Stomach (tissue), 9 donors: ENCODE results near the gene LMO2. TPM values are rescaled to one million over a fixed set of nuclear protein-coding genes. Genes with fewer than 3 reads are reported as not detected.
"Not testable (repeated sequence)": the region's sequence is repeated elsewhere in the genome, so short reads cannot be mapped to it uniquely, and the experiment has no call there.

Experiments
- DNase-seq, 2 donors: peaks; one replicate each; pipeline versions ENCODE4 v3.0.0 to v3.0.0-alpha.2; 2013 to 2019
- H3K27ac ChIP-seq, 5 donors: fragments of 200-600 bp in 4 of 5; sonication (generic) in 4 of 5; one replicate each; pipeline ENCODE4 v1.5.1; 2013 to 2019; ENCODE audit warnings: mild to moderate bottlenecking in 1 of 5, moderate library complexity in 1 of 5
- H3K27me3 ChIP-seq, 3 donors: fragments of 200-600 bp; sonication (generic); one replicate each; pipeline ENCODE4 v1.5.1; 2017 to 2019; ENCODE audit warnings: mixed run types in 1 of 3
- H3K36me3 ChIP-seq, 4 donors: fragments of 200-600 bp; sonication (generic); 1 replicate in 3 of 4; 2 replicates in 1 of 4; pipeline ENCODE4 v1.5.1; 2016 to 2019
- H3K4me1 ChIP-seq, 4 donors: fragments of 200-600 bp; sonication (generic); one replicate each; pipeline ENCODE4 v1.5.1; 2016 to 2019
- H3K4me3 ChIP-seq, 4 donors: fragments of 200-600 bp; sonication (generic) in 3 of 4; one replicate each; pipeline ENCODE4 v1.5.1; 2016 to 2019; ENCODE audit warnings: mild to moderate bottlenecking in 1 of 4
- H3K9me3 ChIP-seq, 4 donors: fragments of 200-600 bp; sonication (generic); one replicate each; pipeline ENCODE4 v1.5.1; 2016 to 2019
- CTCF ChIP-seq, 7 experiments: fragments of 450-650 bp in 4 of 7; fragments of 200-600 bp in 3 of 7; sonication (generic) in 3 of 7; IDR thresholded peaks; one replicate each; pipeline ENCODE4 v1.5.1; 2016 to 2019; ENCODE audit warnings: antibody characterized with exemption in 7 of 7, control low read depth in 2 of 7, mild to moderate bottlenecking in 1 of 7
- EP300 ChIP-seq: sonication (generic); formaldehyde crosslinking; IDR thresholded peaks from one replicate; pipeline ENCODE4 v1.6.1; 2017; ENCODE audit warnings: antibody characterized with exemption
- POLR2A ChIP-seq, 4 donors: fragments of 450-650 bp; IDR thresholded peaks; one replicate each; pipeline ENCODE4 v1.6.1; 2016; ENCODE audit warnings: antibody characterized with exemption in 4 of 4, control low read depth in 2 of 4, mild to moderate bottlenecking in 1 of 4, moderate library complexity in 1 of 4
- POLR2AphosphoS5 ChIP-seq, 3 donors: sonication (generic); formaldehyde crosslinking; IDR thresholded peaks; one replicate each; pipeline ENCODE4 v1.6.1; 2016; ENCODE audit warnings: antibody characterized with exemption in 3 of 3
- WGBS, 5 donors: extraction: QIAGEN DNeasy Blood & Tissue Kit in 3 of 5; methylation state at CpG; one replicate each; pipeline versions ENCODE4 v1.1.5 to v1.1.7; 2013 to 2018; 5-methylcytosine and 5-hydroxymethylcytosine counted together
- intact Hi-C: fragments of 100-400 bp; cut with DNase I; formaldehyde crosslinking; loops from one replicate; pipeline ENCODE4 v1.15.1; 2023; ENCODE audit warnings: low total_unique reads
- polyA plus RNA-seq, 3 donors: library from polyadenylated mRNA; stranded (reverse); fragments of 200-250 nt; gene quantifications; one replicate each; pipeline ENCODE4 v1.2.3, GENCODE V29; 2013
- total RNA-seq, 5 donors: library from RNA; depleted of rRNA; stranded (reverse); fragments of >200 nt; gene quantifications; one replicate each; pipeline versions ENCODE4 v1.1.0 to v1.2.3, GENCODE V29; 2014 to 2016
- donor health status: healthy with polysubstance abuse.
- donor health status: Bipolar disorder and iron deficiency.
- donor health status: healthy.

LMO2 gene
- total and polyA plus RNA-seq, 8 donors, result 9.1 to 54.7 (median 12.3) TPM; not detected in 1

- 66 to 80% (median 75%) methylated on average over 1 of the region's 1 CpG for WGBS, 5 donors
- no peak for TF ChIP-seq EP300
- TF ChIP-seq POLR2AphosphoS5 (IDR thresholded peaks at IDR 0.05), result no peak
- TF ChIP-seq POLR2A (IDR thresholded peaks at IDR 0.05), result no peak
- TF ChIP-seq CTCF (IDR thresholded peaks at IDR 0.05), result no peak
- Histone ChIP-seq H3K27ac (no peak overlapping the region), H3K4me1 (no peaks in the 10 kb centered on the region), H3K4me3 (no peak overlapping the region), H3K27me3 (peaks cover 0 to 28% (median 3%) of the 10 kb centered on the region in 3 donors), H3K36me3 (no peaks in the 10 kb centered on the region), H3K9me3 (no peaks in the 10 kb centered on the region)
- intact Hi-C loops, result no loop called here
- no peak for DNase-seq
Measured at GRCh38 chr11:33847251-33847650, 44.6 kb downstream of the LMO2 start.

GRCh38 chr11:33844236-33844635, 47.6 kb downstream of the LMO2 start:
- Histone ChIP-seq H3K36me3 (no peaks in the 10 kb centered on the region), H3K4me1 (no peaks in the 10 kb centered on the region), H3K9me3 (no peaks in the 10 kb centered on the region), H3K27ac (no peak overlapping the region), H3K27me3 (peaks cover 0 to 45% (median 3%) of the 10 kb centered on the region in 3 donors), H3K4me3 (no peak overlapping the region)
- no peak for TF ChIP-seq EP300
- TF ChIP-seq POLR2A (IDR thresholded peaks at IDR 0.05), result no peak
- TF ChIP-seq CTCF (IDR thresholded peaks at IDR 0.05), result no peak
- TF ChIP-seq POLR2AphosphoS5 (IDR thresholded peaks at IDR 0.05), result no peak
- intact Hi-C loops, result no loop called here
- DNase-seq, result no peak
- WGBS, 5 donors, result 83 to 92% (median 85%) methylated on average over 6 of the region's 6 CpGs

GRCh38 chr11:33843018-33843417, 48.9 kb downstream of the LMO2 start:
- 74 to 81% (median 77%) methylated on average over 4 of the region's 4 CpGs for WGBS, 5 donors
- Histone ChIP-seq H3K27ac (no peak overlapping the region), H3K36me3 (no peaks in the 10 kb centered on the region), H3K4me1 (no peaks in the 10 kb centered on the region), H3K9me3 (no peaks in the 10 kb centered on the region), H3K27me3 (peaks cover 0 to 39% (median 3%) of the 10 kb centered on the region in 3 donors), H3K4me3 (no peak overlapping the region)
- TF ChIP-seq POLR2A (IDR thresholded peaks at IDR 0.05) (no peak), CTCF (IDR thresholded peaks at IDR 0.05) (no peak), POLR2AphosphoS5 (IDR thresholded peaks at IDR 0.05) (no peak), EP300 (no peak)
- DNase-seq, result no peak
- intact Hi-C loops, result no loop called here

- TF ChIP-seq CTCF (IDR thresholded peaks at IDR 0.05) (no peak), POLR2A (IDR thresholded peaks at IDR 0.05) (no peak), POLR2AphosphoS5 (IDR thresholded peaks at IDR 0.05) (no peak), EP300 (no peak)
- H3K4me1 ChIP-seq, result no peaks in the 10 kb centered on the region
- no peaks in the 10 kb centered on the region for H3K9me3 ChIP-seq
- intact Hi-C loops, result no loop called here
- 70 to 81% (median 75%) methylated on average over 13 of the region's 13 CpGs for WGBS, 5 donors
- H3K27ac ChIP-seq, result no peak overlapping the region
- H3K36me3 ChIP-seq, result no peaks in the 10 kb centered on the region
- DNase-seq, result no peak
- H3K4me3 ChIP-seq, result no peak overlapping the region
- peaks cover 0 to 37% (median 3%) of the 10 kb centered on the region in 3 donors for H3K27me3 ChIP-seq
Measured at GRCh38 chr11:33842236-33842915, 49.5 kb downstream of the LMO2 start.

GRCh38 chr11:33838234-33838633, 53.6 kb downstream of the LMO2 start:
- H3K27ac ChIP-seq, DNase-seq, intact Hi-C loops, H3K9me3 ChIP-seq, H3K4me1 ChIP-seq, H3K36me3 ChIP-seq, H3K4me3 ChIP-seq: not testable (repeated sequence)
- peaks cover 0 to 56% (median 3%) of the 10 kb centered on the region in 3 donors for H3K27me3 ChIP-seq
- 46 to 71% (median 66%) methylated on average over 2 to 3 of the region's 3 CpGs for WGBS, 5 donors

GRCh38 chr11:33837334-33837733, 54.5 kb downstream of the LMO2 start:
- DNase-seq, H3K9me3 ChIP-seq, intact Hi-C loops, H3K4me3 ChIP-seq, H3K27ac ChIP-seq, H3K36me3 ChIP-seq, H3K4me1 ChIP-seq: not testable (repeated sequence)
- 80 to 92% (median 87%) methylated on average over 5 of the region's 5 CpGs for WGBS, 5 donors
- peaks cover 0 to 54% (median 0%) of the 10 kb centered on the region in 3 donors for H3K27me3 ChIP-seq
